HG02885 (cell line): ENCODE data around the gene OR51E1.

Experiments
- ATAC-seq: cut with Tn5 transposase; IDR thresholded peaks from one replicate; pipeline ENCODE4 v1.9.1; 2021; ENCODE audit warnings: mild to moderate bottlenecking; ENCODE audit not compliant: unreplicated experiment, poor library complexity

Gene OR51E1

GRCh38 chr11:4643682-4644081, at the start of gene OR51E1:
Gene OR51E1 (plus strand): TSS chr11:4643982. CDS start chr11:4652527, 8,545 bp downstream.
- no peak for ATAC-seq

GRCh38 chr11:4605057-4605456, 38.7 kb upstream of the OR51E1 start:
- ATAC-seq, result no peak

GRCh38 chr11:4606231-4607015, 37.4 kb upstream of the OR51E1 start:
- no peak for ATAC-seq

- ATAC-seq, result no peak
Observed at GRCh38 chr11:4607096-4607495, 36.7 kb upstream of the OR51E1 start.

- peak; percentile 100 for ATAC-seq
Observed at GRCh38 chr11:4607781-4608666, 35.8 kb upstream of the OR51E1 start, which contains the start of gene TRIM68. Gene TRIM68 (minus strand): TSS chr11:4608231. CDS start chr11:4605504, 2,727 bp downstream.

- no peak for ATAC-seq
Observed at GRCh38 chr11:4610258-4610935, 33.4 kb upstream of the OR51E1 start.

- ATAC-seq, result no peak
Observed at GRCh38 chr11:4611986-4612385, 31.8 kb upstream of the OR51E1 start.

GRCh38 chr11:4615856-4616444, 27.8 kb upstream of the OR51E1 start:
- ATAC-seq, result no peak

GRCh38 chr11:4619514-4619913, 24.3 kb upstream of the OR51E1 start:
- no peak for ATAC-seq

GRCh38 chr11:4626207-4627099, 17.3 kb upstream of the OR51E1 start:
- peak; percentile 83 for ATAC-seq

- ATAC-seq, result no peak
Observed at GRCh38 chr11:4636136-4636535, 7.6 kb upstream of the OR51E1 start.

- peak; percentile 96 for ATAC-seq
Observed at GRCh38 chr11:4636962-4637661, 6.7 kb upstream of the OR51E1 start, which contains the start of gene OR51D1. Gene OR51D1 (plus strand): TSS chr11:4637477. CDS start chr11:4639791, 2,314 bp downstream.

- ATAC-seq, result no peak
Observed at GRCh38 chr11:4637662-4638047, 6.1 kb upstream of the OR51E1 start.

- no peak for ATAC-seq
Observed at GRCh38 chr11:4639931-4640330, 3.9 kb upstream of the OR51E1 start.

GRCh38 chr11:4641501-4641900, 2.3 kb upstream of the OR51E1 start:
- no peak for ATAC-seq

GRCh38 chr11:4642043-4642442, 1.7 kb upstream of the OR51E1 start:
- no peak for ATAC-seq

- ATAC-seq, result no peak
Observed at GRCh38 chr11:4643076-4643475, 706 bp upstream of the OR51E1 start.

- no peak for ATAC-seq
Observed at GRCh38 chr11:4644233-4644632, 451 bp downstream of the OR51E1 start.

GRCh38 chr11:4645974-4646373, 2.2 kb downstream of the OR51E1 start:
- ATAC-seq, result no peak
